HG03108 (cell line): ENCODE results near the gene SMCO1.
"Not testable (repeated sequence)": the region's sequence is repeated elsewhere in the genome, so short reads cannot be mapped to it uniquely, and the experiment has no call there.

Experiments used
- ATAC-seq: cut with Tn5 transposase; IDR thresholded peaks from one replicate; pipeline ENCODE4 v1.9.1; 2021; ENCODE audit warnings: moderate library complexity; ENCODE audit not compliant: unreplicated experiment

SMCO1 gene

GRCh38 chr3:196496183-196496582 lies 19.0 kb downstream of the SMCO1 start:
- no peak for ATAC-seq

GRCh38 chr3:196493292-196493691 lies 21.9 kb downstream of the SMCO1 start:
- ATAC-seq = no peak

- ATAC-seq = no peak
Observed at GRCh38 chr3:196492080-196492479, 23.1 kb downstream of the SMCO1 start.

GRCh38 chr3:196489747-196490146 lies 25.4 kb downstream of the SMCO1 start:
- ATAC-seq = no peak

GRCh38 chr3:196486263-196486662 lies 28.9 kb downstream of the SMCO1 start:
- no peak for ATAC-seq

GRCh38 chr3:196477678-196478077 lies 37.5 kb downstream of the SMCO1 start:
- ATAC-seq = no peak

GRCh38 chr3:196472286-196472685 lies 42.9 kb downstream of the SMCO1 start:
- ATAC-seq = no peak

- ATAC-seq = no peak
Observed at GRCh38 chr3:196471551-196471950, 43.6 kb downstream of the SMCO1 start.

GRCh38 chr3:196470182-196470581 lies 45.0 kb downstream of the SMCO1 start:
- ATAC-seq = not testable (repeated sequence)

GRCh38 chr3:196463804-196464203 lies 51.3 kb downstream of the SMCO1 start:
- no peak for ATAC-seq

GRCh38 chr3:196463478-196463756 lies 51.7 kb downstream of the SMCO1 start:
- ATAC-seq = no peak

- ATAC-seq = not testable (repeated sequence)
Observed at GRCh38 chr3:196462680-196463477, 52.3 kb downstream of the SMCO1 start.

- no peak for ATAC-seq
Observed at GRCh38 chr3:196458063-196458462, 57.1 kb downstream of the SMCO1 start.

GRCh38 chr3:196457470-196457869 lies 57.7 kb downstream of the SMCO1 start:
- ATAC-seq = not testable (repeated sequence)
